Stimulated activated memory B cell treated with anti-CD40 and anti-IgM and Interleukin-4, amounts not matched to agents 10 μg/mL and 1 μg/mL and 100 μg/mL, for 72 hours (primary cell): ENCODE results near the gene PROX2.
A peak's percentile ranks its signal among the peaks of the same experiment; 100 is the strongest.

Experiments used
- ATAC-seq: fragments of 150-1000 bp; cut with Tn5 transposase; 2 replicates; pipeline ENCODE4 v1.10.0; 2021
- H3K27ac Mint-ChIP-seq: one replicate; pipeline ENCODE4 v1.8.0; 2022; ENCODE audit warnings: mild to moderate bottlenecking, mixed read lengths
- H3K27me3 Mint-ChIP-seq: one replicate; pipeline ENCODE4 v1.8.0; 2022; ENCODE audit warnings: mixed read lengths
- H3K36me3 Mint-ChIP-seq: one replicate; pipeline ENCODE4 v1.8.0; 2022; ENCODE audit warnings: mixed read lengths
- H3K4me1 Mint-ChIP-seq: one replicate; pipeline ENCODE4 v1.8.0; 2022; ENCODE audit warnings: mixed read lengths
- H3K4me3 Mint-ChIP-seq: one replicate; pipeline ENCODE4 v1.8.0; 2022; ENCODE audit warnings: mild to moderate bottlenecking, moderate library complexity, mixed read lengths
- H3K9me3 Mint-ChIP-seq: one replicate; pipeline ENCODE4 v1.8.0; 2022; ENCODE audit warnings: mixed read lengths

Gene PROX2

GRCh38 chr14:74846968-74847665, 28.8 kb downstream of the PROX2 start:
- no peak for ATAC-seq
- H3K27ac Mint-ChIP-seq, result no peak overlapping the region
- no peaks in the 10 kb centered on the region for H3K36me3 Mint-ChIP-seq
- H3K27me3 Mint-ChIP-seq, result no peaks in the 10 kb centered on the region
- no peaks in the 10 kb centered on the region for H3K4me1 Mint-ChIP-seq
- H3K9me3 Mint-ChIP-seq, result no peaks in the 10 kb centered on the region
- H3K4me3 Mint-ChIP-seq, result no peak overlapping the region

GRCh38 chr14:74846168-74846567, 29.8 kb downstream of the PROX2 start:
- H3K36me3 Mint-ChIP-seq, result no peaks in the 10 kb centered on the region
- H3K27ac Mint-ChIP-seq, result no peak overlapping the region
- no peaks in the 10 kb centered on the region for H3K27me3 Mint-ChIP-seq
- H3K4me1 Mint-ChIP-seq, result peaks cover 9% of the 10 kb centered on the region
- no peaks in the 10 kb centered on the region for H3K9me3 Mint-ChIP-seq
- no peak overlapping the region for H3K4me3 Mint-ChIP-seq
- no peak for ATAC-seq

- Mint-ChIP-seq H3K27ac (peak overlapping the region; percentile 8), H3K27me3 (no peaks in the 10 kb centered on the region), H3K36me3 (no peaks in the 10 kb centered on the region), H3K9me3 (no peaks in the 10 kb centered on the region), H3K4me1 (peaks cover 24% of the 10 kb centered on the region), H3K4me3 (no peak overlapping the region)
- ATAC-seq, result no peak
These were observed 32.3 kb downstream of the PROX2 start for GRCh38 chr14:74843653-74844052.

- Mint-ChIP-seq H3K36me3 (peaks cover 2% of the 10 kb centered on the region), H3K4me1 (peaks cover 43% of the 10 kb centered on the region), H3K9me3 (no peaks in the 10 kb centered on the region), H3K4me3 (peak overlapping the region; percentile 43), H3K27ac (peak overlapping the region; percentile 83), H3K27me3 (no peaks in the 10 kb centered on the region)
- peak; percentile 93 for ATAC-seq
These were observed 34.4 kb downstream of the PROX2 start for GRCh38 chr14:74841230-74842207.

GRCh38 chr14:74840603-74841030, 35.3 kb downstream of the PROX2 start:
- Mint-ChIP-seq H3K9me3 (no peaks in the 10 kb centered on the region), H3K4me1 (peaks cover 52% of the 10 kb centered on the region), H3K4me3 (no peak overlapping the region), H3K27ac (peak overlapping the region; percentile 83), H3K27me3 (no peaks in the 10 kb centered on the region), H3K36me3 (peaks cover 6% of the 10 kb centered on the region)
- ATAC-seq, result peak; percentile 82

- no peak for ATAC-seq
- Mint-ChIP-seq H3K4me1 (peaks cover 67% of the 10 kb centered on the region), H3K4me3 (no peak overlapping the region), H3K27ac (peak overlapping the region; percentile 83), H3K36me3 (peaks cover 11% of the 10 kb centered on the region), H3K27me3 (no peaks in the 10 kb centered on the region), H3K9me3 (no peaks in the 10 kb centered on the region)
These were observed 37.8 kb downstream of the PROX2 start for GRCh38 chr14:74838166-74838565.

GRCh38 chr14:74836251-74836960, 39.5 kb downstream of the PROX2 start:
- ATAC-seq, result peak; percentile 46
- Mint-ChIP-seq H3K4me3 (peak overlapping the region; percentile 65), H3K9me3 (no peaks in the 10 kb centered on the region), H3K27ac (peak overlapping the region; percentile 83), H3K36me3 (peaks cover 11% of the 10 kb centered on the region), H3K4me1 (peaks cover 60% of the 10 kb centered on the region), H3K27me3 (no peaks in the 10 kb centered on the region)

- Mint-ChIP-seq H3K4me1 (peaks cover 54% of the 10 kb centered on the region), H3K4me3 (peak overlapping the region; percentile 25), H3K9me3 (no peaks in the 10 kb centered on the region), H3K27me3 (no peaks in the 10 kb centered on the region), H3K27ac (peak overlapping the region; percentile 83), H3K36me3 (peaks cover 11% of the 10 kb centered on the region)
- ATAC-seq, result peak; percentile 62
These were observed 40.2 kb downstream of the PROX2 start for GRCh38 chr14:74835645-74836250.

GRCh38 chr14:74834692-74835392, 41.1 kb downstream of the PROX2 start:
- H3K4me3 Mint-ChIP-seq, result no peak overlapping the region
- H3K27ac Mint-ChIP-seq, result peak overlapping the region; percentile 83
- no peaks in the 10 kb centered on the region for H3K27me3 Mint-ChIP-seq
- ATAC-seq, result no peak
- H3K4me1 Mint-ChIP-seq, result peaks cover 45% of the 10 kb centered on the region
- H3K36me3 Mint-ChIP-seq, result peaks cover 16% of the 10 kb centered on the region
- no peaks in the 10 kb centered on the region for H3K9me3 Mint-ChIP-seq

- Mint-ChIP-seq H3K27ac (no peak overlapping the region), H3K4me3 (no peak overlapping the region), H3K4me1 (peaks cover 37% of the 10 kb centered on the region), H3K9me3 (no peaks in the 10 kb centered on the region), H3K36me3 (peaks cover 27% of the 10 kb centered on the region), H3K27me3 (no peaks in the 10 kb centered on the region)
- no peak for ATAC-seq
These were observed 43.1 kb downstream of the PROX2 start for GRCh38 chr14:74832849-74833248.

- H3K4me1 Mint-ChIP-seq, result peaks cover 1% of the 10 kb centered on the region
- H3K27ac Mint-ChIP-seq, result no peak overlapping the region
- no peaks in the 10 kb centered on the region for H3K9me3 Mint-ChIP-seq
- H3K36me3 Mint-ChIP-seq, result peaks cover 25% of the 10 kb centered on the region
- no peaks in the 10 kb centered on the region for H3K27me3 Mint-ChIP-seq
- ATAC-seq, result no peak
- no peak overlapping the region for H3K4me3 Mint-ChIP-seq
These were observed 46.7 kb downstream of the PROX2 start for GRCh38 chr14:74829251-74829650.

- Mint-ChIP-seq H3K4me1 (no peaks in the 10 kb centered on the region), H3K4me3 (no peak overlapping the region), H3K36me3 (peaks cover 25% of the 10 kb centered on the region), H3K27ac (no peak overlapping the region), H3K27me3 (no peaks in the 10 kb centered on the region), H3K9me3 (no peaks in the 10 kb centered on the region)
- no peak for ATAC-seq
These were observed 49.4 kb downstream of the PROX2 start for GRCh38 chr14:74826574-74826973.
